ENCODE results near the gene NEUROG3. TPM values are rescaled to one million over a fixed set of nuclear protein-coding genes. Genes with fewer than 3 reads are reported as not detected.

The NEUROG3 gene
- total and polyA plus RNA-seq, 10 of the 15 experiments (the other 5 are each of a cell fraction or from before 2014, with no cell fraction given), result not detected

GRCh38 chr10:69579464-69580060 lies 6.3 kb upstream of the NEUROG3 start (continued):
- TF ChIP-seq, protein P1, sequence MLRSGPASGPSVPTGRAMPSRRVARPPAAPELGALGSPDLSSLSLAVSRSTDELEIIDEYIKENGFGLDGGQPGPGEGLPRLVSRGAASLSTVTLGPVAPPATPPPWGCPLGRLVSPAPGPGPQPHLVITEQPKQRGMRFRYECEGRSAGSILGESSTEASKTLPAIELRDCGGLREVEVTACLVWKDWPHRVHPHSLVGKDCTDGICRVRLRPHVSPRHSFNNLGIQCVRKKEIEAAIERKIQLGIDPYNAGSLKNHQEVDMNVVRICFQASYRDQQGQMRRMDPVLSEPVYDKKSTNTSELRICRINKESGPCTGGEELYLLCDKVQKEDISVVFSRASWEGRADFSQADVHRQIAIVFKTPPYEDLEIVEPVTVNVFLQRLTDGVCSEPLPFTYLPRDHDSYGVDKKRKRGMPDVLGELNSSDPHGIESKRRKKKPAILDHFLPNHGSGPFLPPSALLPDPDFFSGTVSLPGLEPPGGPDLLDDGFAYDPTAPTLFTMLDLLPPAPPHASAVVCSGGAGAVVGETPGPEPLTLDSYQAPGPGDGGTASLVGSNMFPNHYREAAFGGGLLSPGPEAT (IDR thresholded peaks at IDR 0.05; ENCODE audit: low read depth), result no peak
- TF ChIP-seq IKZF1 (conservative IDR thresholded peaks at IDR 0.05), result no peak
- no peak for TF ChIP-seq CEBPB (IDR thresholded peaks at IDR 0.05; ENCODE audit: borderline replicate concordance in 1 of 2, low read depth in 2 of 2, low read length in 2 of 2)
- no peak for TF ChIP-seq PML (IDR thresholded peaks at IDR 0.05; ENCODE audit: low read length)
- no peak for TF ChIP-seq BHLHE40 (IDR thresholded peaks at IDR 0.05; ENCODE audit: borderline replicate concordance in 1 of 2, low read depth in 2 of 2, low read length in 1 of 2)
- no peak for TF ChIP-seq ATF7 (IDR thresholded peaks at IDR 0.05; ENCODE audit: low read depth)

DNA sequence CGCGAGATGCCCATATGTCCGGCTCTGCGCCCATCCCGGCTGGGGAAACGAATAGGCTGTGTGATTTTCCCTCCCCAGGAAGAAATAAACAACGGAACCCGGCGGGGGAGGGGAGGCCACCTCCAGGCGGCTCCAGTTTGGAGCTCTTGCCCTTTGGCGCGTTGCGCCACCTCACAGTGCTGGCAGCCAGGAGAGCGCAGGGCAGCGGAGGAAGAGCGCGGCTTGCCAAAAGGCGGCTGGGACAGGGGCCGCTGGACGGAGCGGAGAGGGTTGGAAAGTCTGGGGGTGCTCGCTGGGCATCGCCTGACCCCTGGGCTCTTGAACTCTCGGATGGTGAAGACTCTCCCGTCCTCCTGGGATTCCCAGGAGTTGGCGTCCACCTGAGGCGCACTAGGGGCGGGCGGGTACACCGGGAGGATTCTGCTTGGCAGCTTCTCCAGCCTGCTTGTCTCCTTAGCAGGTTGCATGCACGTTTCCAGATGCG lies 5.3 kb upstream of the NEUROG3 start:
- ChIA-PET SMC1A (ENCODE audit: uncharacterized antibody, unreplicated experiment) (no interaction called here), POLR2A (no interaction called here), RAD21 (ENCODE audit: unreplicated experiment) (no interaction called here), CTCF (no interaction called here)
- DNase-seq (ENCODE audit: low read depth, low spot score), result no peak
- Histone ChIP-seq H3K4me2 (ENCODE audit: control insufficient read depth, insufficient read depth) (no peak overlapping the region), H3K27me3 (replicated peaks in 1 of 2; ENCODE audit: control insufficient read depth in 2 of 2, insufficient read depth in 2 of 2, low read length in 1 of 2) (peaks cover 6 to 11% of the 10 kb centered on the region in 2 experiments; a peak in 3 of 4 replicates), H3K9me3 (replicated peaks; ENCODE audit: control insufficient read depth, insufficient read depth, low read length) (no peaks in the 10 kb centered on the region), H3K4me1 (ENCODE audit: control insufficient read depth, insufficient read depth, low read length) (peaks cover 7% of the 10 kb centered on the region; the same call in 1 of the 2 replicates), H2AFZ (ENCODE audit: control insufficient read depth, low read depth, low read length) (no peak overlapping the region), H3K27ac (ENCODE audit: control insufficient read depth, insufficient read depth) (no peak overlapping the region), H3K79me2 (ENCODE audit: control insufficient read depth, insufficient read depth, low read length) (no peaks in the 10 kb centered on the region), H4K20me1 (ENCODE audit: control insufficient read depth, insufficient read depth) (no peaks in the 10 kb centered on the region), H3K4me3 (no peak overlapping the region), H3K9ac (ENCODE audit: control insufficient read depth, insufficient read depth, low read length) (no peak overlapping the region), H3K36me3 (ENCODE audit: control insufficient read depth in 2 of 2, insufficient read depth in 2 of 2, low read length in 1 of 2) (no peaks in the 10 kb centered on the region)
- ATAC-seq, result no peak
- in situ Hi-C loops (cut with MboI), result no loop called here
- no peak for FAIRE-seq
- 23% methylated on average over 31 of the region's 32 CpGs for WGBS (ENCODE audit: insufficient coverage, insufficient replicate concordance, low lambda C conversion rate, missing lambda C conversion rate)
- intact Hi-C loops (cut with micrococcal nuclease; ENCODE audit: unreplicated experiment), result no loop called here
- BruUV-seq (replicated peaks), result no TSS peak
- TF ChIP-seq SMC3 (IDR thresholded peaks at IDR 0.05; ENCODE audit: borderline replicate concordance, low read length) (no peak), POU2F2 (IDR thresholded peaks at IDR 0.05; ENCODE audit: borderline replicate concordance, low read depth, low read length) (no peak), ZNF24 (IDR thresholded peaks at IDR 0.05) (no peak)
- TF ChIP-seq, protein P2, sequence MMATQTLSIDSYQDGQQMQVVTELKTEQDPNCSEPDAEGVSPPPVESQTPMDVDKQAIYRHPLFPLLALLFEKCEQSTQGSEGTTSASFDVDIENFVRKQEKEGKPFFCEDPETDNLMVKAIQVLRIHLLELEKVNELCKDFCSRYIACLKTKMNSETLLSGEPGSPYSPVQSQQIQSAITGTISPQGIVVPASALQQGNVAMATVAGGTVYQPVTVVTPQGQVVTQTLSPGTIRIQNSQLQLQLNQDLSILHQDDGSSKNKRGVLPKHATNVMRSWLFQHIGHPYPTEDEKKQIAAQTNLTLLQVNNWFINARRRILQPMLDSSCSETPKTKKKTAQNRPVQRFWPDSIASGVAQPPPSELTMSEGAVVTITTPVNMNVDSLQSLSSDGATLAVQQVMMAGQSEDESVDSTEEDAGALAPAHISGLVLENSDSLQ (IDR thresholded peaks at IDR 0.05), result no peak

All from GM12878 (cell line).